ENCODE results near the gene TTYH1. TPM values are rescaled to one million over a fixed set of nuclear protein-coding genes. Genes with fewer than 3 reads are reported as not detected.

TTYH1 gene
- total RNA-seq, 1 donor from 2014 or later, result 2.7 TPM

GRCh38 chr19:54475706-54476105, 60.4 kb downstream of the TTYH1 start:
- DNase-seq (ENCODE audit: low spot score), result no peak

- no peak for DNase-seq (ENCODE audit: low spot score)
These were observed 62.4 kb downstream of the TTYH1 start for GRCh38 chr19:54477650-54478049.

- DNase-seq (ENCODE audit: low spot score), result no peak
These were observed 63.5 kb downstream of the TTYH1 start for GRCh38 chr19:54478677-54479266.

DNA sequence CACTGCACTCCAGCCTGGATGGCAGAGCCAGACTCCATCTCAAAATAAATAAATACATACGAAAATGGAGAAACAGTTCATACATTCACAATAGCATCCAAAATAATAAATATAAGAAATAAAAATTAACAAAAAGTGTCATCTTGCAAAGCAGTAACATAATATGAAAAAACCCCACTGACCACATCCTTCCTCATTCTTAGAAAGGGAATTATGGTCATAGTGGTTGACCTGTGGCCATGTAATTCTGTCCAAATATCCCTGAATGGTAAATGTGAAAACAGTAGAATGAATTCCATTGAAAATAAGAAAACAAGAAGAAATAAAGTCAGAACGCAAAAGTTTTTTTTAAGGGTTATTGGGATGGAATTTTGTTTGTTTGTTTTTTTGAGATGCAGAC, 64.8 kb downstream of the TTYH1 start:
- no peak for DNase-seq (ENCODE audit: low spot score)

DNA sequence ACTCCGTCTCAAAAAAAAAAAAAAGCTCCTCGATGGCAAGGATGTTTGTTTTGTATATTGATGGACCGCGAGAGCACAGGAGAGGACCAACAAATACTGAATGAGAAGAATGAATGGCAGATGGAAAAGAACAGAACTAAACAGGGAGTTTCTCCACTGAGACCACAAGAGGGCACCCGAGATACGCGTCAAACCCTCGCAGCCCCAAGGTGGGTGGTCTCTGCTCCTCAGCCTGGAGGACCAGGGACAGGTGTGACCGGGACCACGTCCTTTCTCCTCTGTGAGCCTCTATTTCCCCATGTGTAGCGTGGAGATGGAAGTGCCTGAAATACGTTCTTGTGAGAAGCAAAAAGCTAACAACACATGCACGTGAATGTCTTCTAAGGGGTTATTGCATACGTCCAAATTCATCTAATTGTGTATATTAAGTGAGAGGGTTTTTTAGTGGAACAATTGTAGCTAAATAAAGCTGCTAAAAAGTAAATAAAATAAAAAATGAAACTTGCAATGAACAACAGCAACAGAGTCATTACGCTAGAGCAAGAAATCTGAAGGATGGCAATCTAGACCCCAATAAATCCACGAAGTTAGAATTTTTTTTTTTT, 66.2 kb downstream of the TTYH1 start:
- DNase-seq (ENCODE audit: low spot score), result no peak

GRCh38 chr19:54482889-54483288, 67.6 kb downstream of the TTYH1 start:
- DNase-seq (ENCODE audit: low spot score), result no peak

DNA sequence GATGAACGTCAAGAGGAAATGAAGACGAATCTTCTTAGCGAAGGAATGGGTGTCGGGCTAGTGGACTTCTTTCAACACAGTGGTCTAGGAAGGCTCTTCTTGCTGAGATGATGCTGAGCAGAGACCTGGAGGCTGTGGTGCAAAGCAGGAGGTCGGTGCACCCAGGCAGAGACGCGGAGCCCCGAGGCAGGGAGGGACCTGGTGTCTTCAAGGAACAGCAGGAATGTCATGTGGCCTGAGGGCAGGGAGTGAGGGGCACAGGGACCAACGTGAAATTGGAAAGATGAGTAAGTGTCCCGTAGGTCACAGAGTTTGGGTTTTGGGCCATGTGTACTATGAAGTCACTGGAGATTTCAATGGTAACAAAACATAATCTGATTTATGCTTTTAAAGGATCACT, 69.2 kb downstream of the TTYH1 start:
- DNase-seq (ENCODE audit: low spot score), result no peak

DNA sequence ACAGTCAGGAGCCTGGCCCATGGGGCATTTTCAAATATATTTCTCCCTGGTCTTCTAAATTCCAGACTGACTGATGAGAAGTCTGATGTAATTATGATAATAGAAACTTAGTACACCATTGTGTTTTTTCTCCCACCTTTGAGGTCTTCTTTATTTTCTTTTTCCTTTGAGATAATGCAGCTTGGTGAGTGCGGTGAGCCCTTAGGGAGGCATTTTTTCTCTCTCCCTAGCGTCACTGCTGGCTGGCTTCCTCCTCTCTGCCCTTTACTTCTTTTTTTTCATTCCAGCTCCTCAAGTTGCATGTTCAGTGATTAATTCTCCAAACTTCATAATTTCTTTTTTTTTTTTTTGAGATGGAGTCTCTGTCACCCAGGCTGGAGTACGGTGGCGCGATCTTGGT, 70.6 kb downstream of the TTYH1 start:
- no peak for DNase-seq (ENCODE audit: low spot score)

Other genes with a start within 250 kb of the TTYH1 start
- 155 TPM for gene TMC4, start 242.3 kb upstream of the TTYH1 start, total RNA-seq
- gene MBOAT7, start 225.9 kb upstream of the TTYH1 start, total RNA-seq, result 175 TPM
- 27.7 TPM for gene TSEN34, start 224.2 kb upstream of the TTYH1 start, total RNA-seq
- gene RPS9, start 214.6 kb upstream of the TTYH1 start, total RNA-seq, result 1,389 TPM
- 5.6 TPM for gene LILRB3, start 192.5 kb upstream of the TTYH1 start, total RNA-seq
- 1.6 TPM for gene LILRA6, start 172.7 kb upstream of the TTYH1 start, total RNA-seq
- 5.3 TPM for gene LILRB5, start 158.2 kb upstream of the TTYH1 start, total RNA-seq
- gene LILRB2, start 134.4 kb upstream of the TTYH1 start, total RNA-seq, result 2.6 TPM
- gene LILRA5, start 102.3 kb upstream of the TTYH1 start, total RNA-seq, result 2.1 TPM
- 0.44 TPM for gene LILRA4, start 76.3 kb upstream of the TTYH1 start, total RNA-seq
- gene LAIR1, start 50.5 kb upstream of the TTYH1 start, total RNA-seq, result 16.1 TPM
- gene LENG8, start 33.7 kb downstream of the TTYH1 start, total RNA-seq, result 269 TPM
- gene LENG9, start 48.3 kb downstream of the TTYH1 start, total RNA-seq, result 10.2 TPM
- gene CDC42EP5, start 57.8 kb downstream of the TTYH1 start, total RNA-seq, result 77.0 TPM
- not detected for gene LAIR2, start 87.4 kb downstream of the TTYH1 start, total RNA-seq
- gene LILRA2, start 158.3 kb downstream of the TTYH1 start, total RNA-seq, result 2.2 TPM
- gene LILRA1, start 178.2 kb downstream of the TTYH1 start, total RNA-seq, result 0.34 TPM
- gene LILRB1, start 215.0 kb downstream of the TTYH1 start, total RNA-seq, result 2.7 TPM
- 3.1 TPM for gene LILRB4, start 247.5 kb downstream of the TTYH1 start, total RNA-seq

Data from ureter (tissue), 1 donor.